ENCODE measurements around the gene EXD3. TPM values are rescaled to one million over a fixed set of nuclear protein-coding genes. Genes with fewer than 3 reads are reported as not detected.

The EXD3 gene
- total and polyA plus RNA-seq, 2 of the 4 experiments (the other 2 are of a cell fraction) = 1.1 to 7.4 TPM

- Histone ChIP-seq H3K9me3 (ENCODE audit: control insufficient read depth, insufficient read depth, low read length) (peaks cover 12% of the 10 kb centered on the region), H2BK120ac (ENCODE audit: low read depth, low read length) (no peak overlapping the region), H3K27me3 (ENCODE audit: control insufficient read depth, insufficient read depth, low read length) (no peaks in the 10 kb centered on the region), H3K4ac (ENCODE audit: low read depth, low read length) (no peak overlapping the region), H2AK5ac (ENCODE audit: low read depth, low read length) (no peak overlapping the region), H4K20me1 (ENCODE audit: insufficient read depth, low read length) (no peaks in the 10 kb centered on the region), H2BK5ac (ENCODE audit: low read depth, low read length, poor library complexity, severe bottlenecking) (no peak overlapping the region), H4K8ac (ENCODE audit: low read depth in 2 of 2, low read length in 2 of 2) (no peak overlapping the region), H3K14ac (replicated peaks; ENCODE audit: low read depth, low read length) (no peak overlapping the region), H3K27ac (ENCODE audit: insufficient read depth, low read length) (no peak overlapping the region), H4K91ac (ENCODE audit: insufficient read depth, low read depth, low read length) (no peak overlapping the region), H2BK15ac (ENCODE audit: low read depth, low read length) (no peak overlapping the region), H3K9me1 (ENCODE audit: insufficient read depth, low read length) (no peaks in the 10 kb centered on the region), H3K4me2 (ENCODE audit: low read depth, low read length) (no peak overlapping the region), H3K18ac (ENCODE audit: low read depth, low read length) (no peak overlapping the region), H4K5ac (ENCODE audit: low read depth, low read length) (no peak overlapping the region), H3K36me3 (ENCODE audit: control insufficient read depth, insufficient read depth, low read length) (peaks cover 2% of the 10 kb centered on the region; the same call in 1 of the 2 replicates), H3K4me1 (ENCODE audit: control insufficient read depth, insufficient read depth, low read length) (no peaks in the 10 kb centered on the region), H2BK20ac (ENCODE audit: low read depth, low read length) (no peak overlapping the region), H3K56ac (ENCODE audit: extremely low read depth, insufficient read depth, low read length) (no peak overlapping the region), H3K79me1 (ENCODE audit: low read depth in 1 of 2, low read length in 2 of 2) (no peaks in the 10 kb centered on the region), H2AFZ (replicated peaks; ENCODE audit: low read length, poor library complexity) (no peak overlapping the region), H3K23ac (ENCODE audit: low read depth, low read length) (no peak overlapping the region), H2AK9ac (replicated peaks; ENCODE audit: low read depth, low read length, poor library complexity) (no peak overlapping the region), H3K9ac (ENCODE audit: low read depth, low read length) (no peak overlapping the region), H3K4me3 (ENCODE audit: insufficient read depth, low read depth, low read length) (no peak overlapping the region)
- intact Hi-C loops (cut with micrococcal nuclease) = no loop called here
- dilution Hi-C loops (cut with HindIII; ENCODE audit: low sequenced_read_pairs, unreplicated experiment) = no loop called here
- BruUV-seq (replicated peaks) = no TSS peak
- TF ChIP-seq, protein P1, sequence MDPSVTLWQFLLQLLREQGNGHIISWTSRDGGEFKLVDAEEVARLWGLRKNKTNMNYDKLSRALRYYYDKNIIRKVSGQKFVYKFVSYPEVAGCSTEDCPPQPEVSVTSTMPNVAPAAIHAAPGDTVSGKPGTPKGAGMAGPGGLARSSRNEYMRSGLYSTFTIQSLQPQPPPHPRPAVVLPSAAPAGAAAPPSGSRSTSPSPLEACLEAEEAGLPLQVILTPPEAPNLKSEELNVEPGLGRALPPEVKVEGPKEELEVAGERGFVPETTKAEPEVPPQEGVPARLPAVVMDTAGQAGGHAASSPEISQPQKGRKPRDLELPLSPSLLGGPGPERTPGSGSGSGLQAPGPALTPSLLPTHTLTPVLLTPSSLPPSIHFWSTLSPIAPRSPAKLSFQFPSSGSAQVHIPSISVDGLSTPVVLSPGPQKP (IDR thresholded peaks at IDR 0.05; ENCODE audit: borderline replicate concordance, low read depth, low read length) = no peak
- TF ChIP-seq SMC3 (IDR thresholded peaks at IDR 0.05; ENCODE audit: low read depth, low read length) = no peak
- TF ChIP-seq, protein P2, sequence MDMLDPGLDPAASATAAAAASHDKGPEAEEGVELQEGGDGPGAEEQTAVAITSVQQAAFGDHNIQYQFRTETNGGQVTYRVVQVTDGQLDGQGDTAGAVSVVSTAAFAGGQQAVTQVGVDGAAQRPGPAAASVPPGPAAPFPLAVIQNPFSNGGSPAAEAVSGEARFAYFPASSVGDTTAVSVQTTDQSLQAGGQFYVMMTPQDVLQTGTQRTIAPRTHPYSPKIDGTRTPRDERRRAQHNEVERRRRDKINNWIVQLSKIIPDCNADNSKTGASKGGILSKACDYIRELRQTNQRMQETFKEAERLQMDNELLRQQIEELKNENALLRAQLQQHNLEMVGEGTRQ (IDR thresholded peaks at IDR 0.05; ENCODE audit: low read depth, low read length) = no peak
- no peak for TF ChIP-seq CEBPB (IDR thresholded peaks at IDR 0.05; ENCODE audit: low read depth, low read length)
- TF ChIP-seq CHD1 (IDR thresholded peaks at IDR 0.05; ENCODE audit: low read depth, low read length) = no peak
- no peak for TF ChIP-seq POLR2A (IDR thresholded peaks at IDR 0.05; ENCODE audit: low read depth, low read length)
- no peak for TF ChIP-seq NFE2L2 (IDR thresholded peaks at IDR 0.05; ENCODE audit: low read depth, low read length)
- TF ChIP-seq FOS (IDR thresholded peaks at IDR 0.05; ENCODE audit: low read depth, low read length) = no peak
- TF ChIP-seq RCOR1 (IDR thresholded peaks at IDR 0.05; ENCODE audit: insufficient replicate concordance, low read length) = no peak
- no peak for TF ChIP-seq RAD21 (IDR thresholded peaks at IDR 0.05; ENCODE audit: low read length)
- no peak for TF ChIP-seq RFX5 (IDR thresholded peaks at IDR 0.05; ENCODE audit: low read depth, low read length)
- no peak for TF ChIP-seq MAFK (IDR thresholded peaks at IDR 0.05; ENCODE audit: low read depth, low read length)
- no peak for TF ChIP-seq BHLHE40 (IDR thresholded peaks at IDR 0.05; ENCODE audit: low read depth, low read length)
- no peak for TF ChIP-seq MAZ (IDR thresholded peaks at IDR 0.05; ENCODE audit: borderline replicate concordance, low read depth, low read length)
- in situ Hi-C loops (cut with MboI; ENCODE audit: low sequenced_read_pairs) = no loop called here
- DNase-seq (no peak), ATAC-seq (ENCODE audit: low read depth) (no peak)
- POLR2A ChIA-PET (ENCODE audit: unreplicated experiment) = no interaction called here
- CTCF ChIA-PET = no interaction called here
- whole genome bisulfite sequencing, 2 experiments (ENCODE audit: extremely low coverage in 2 of 2, insufficient read length in 1 of 2) = 87% methylated on average over 2 of the region's 7 CpGs; no CpG with 5 or more reads in 1 of the 2 experiments
These were observed 80.5 kb downstream of the EXD3 start for GRCh38 chr9:137342482-137342881.

Measured in IMR-90 (cell line).